ENCODE measurements around the gene PCDH9.

PCDH9 gene

GRCh38 chr13:66977161-66977560, 253.0 kb downstream of the PCDH9 start:
- no peak for DNase-seq (ENCODE audit: low read depth in 3 of 3, low spot score in 1 of 3)

- no peak for DNase-seq (ENCODE audit: low read depth in 3 of 3, low spot score in 1 of 3)
Measured at GRCh38 chr13:66974889-66975288, 255.2 kb downstream of the PCDH9 start.

GRCh38 chr13:66974174-66974573, 256.0 kb downstream of the PCDH9 start:
- no peak for DNase-seq (ENCODE audit: low read depth in 3 of 3, low spot score in 1 of 3)

- no peak for DNase-seq (ENCODE audit: low read depth in 3 of 3, low spot score in 1 of 3)
Measured at GRCh38 chr13:66972659-66973058, 257.5 kb downstream of the PCDH9 start.

GRCh38 chr13:66971004-66971403, 259.1 kb downstream of the PCDH9 start:
- no peak for DNase-seq (ENCODE audit: low read depth in 3 of 3, low spot score in 1 of 3)

- DNase-seq (ENCODE audit: low read depth in 3 of 3, low spot score in 1 of 3): no peak
Measured at GRCh38 chr13:66969291-66969690, 260.8 kb downstream of the PCDH9 start.

GRCh38 chr13:66967811-66968597, 262.1 kb downstream of the PCDH9 start:
- DNase-seq (ENCODE audit: low read depth in 3 of 3, low spot score in 1 of 3): no peak

GRCh38 chr13:66965181-66965580, 265.0 kb downstream of the PCDH9 start:
- no peak for DNase-seq (ENCODE audit: low read depth in 3 of 3, low spot score in 1 of 3)

- DNase-seq (ENCODE audit: low read depth in 3 of 3, low spot score in 1 of 3): no peak
Measured at GRCh38 chr13:66962953-66963352, 267.2 kb downstream of the PCDH9 start.

- DNase-seq (ENCODE audit: low read depth in 3 of 3, low spot score in 1 of 3): no peak
Measured at GRCh38 chr13:66958611-66959010, 271.5 kb downstream of the PCDH9 start.

GRCh38 chr13:66952507-66952906, 277.6 kb downstream of the PCDH9 start:
- DNase-seq (ENCODE audit: low read depth in 3 of 3, low spot score in 1 of 3): no peak

GRCh38 chr13:66951426-66951825, 278.7 kb downstream of the PCDH9 start:
- no peak for DNase-seq (ENCODE audit: low read depth in 3 of 3, low spot score in 1 of 3)

GRCh38 chr13:66950666-66951065, 279.5 kb downstream of the PCDH9 start:
- DNase-seq (ENCODE audit: low read depth in 3 of 3, low spot score in 1 of 3): no peak

- no peak for DNase-seq (ENCODE audit: low read depth in 3 of 3, low spot score in 1 of 3)
Measured at GRCh38 chr13:66948910-66949309, 281.2 kb downstream of the PCDH9 start.

GRCh38 chr13:66943530-66943929, 286.6 kb downstream of the PCDH9 start:
- no peak for DNase-seq (ENCODE audit: low read depth in 3 of 3, low spot score in 1 of 3)

- DNase-seq (ENCODE audit: low read depth in 3 of 3, low spot score in 1 of 3): no peak
Measured at GRCh38 chr13:66940113-66940512, 290.0 kb downstream of the PCDH9 start.

- DNase-seq (ENCODE audit: low read depth in 3 of 3, low spot score in 1 of 3): no peak
Measured at GRCh38 chr13:66937423-66937822, 292.7 kb downstream of the PCDH9 start.

- no peak for DNase-seq (ENCODE audit: low read depth in 3 of 3, low spot score in 1 of 3)
Measured at GRCh38 chr13:66933994-66934393, 296.1 kb downstream of the PCDH9 start.

GRCh38 chr13:66933527-66933926, 296.6 kb downstream of the PCDH9 start:
- DNase-seq (ENCODE audit: low read depth in 3 of 3, low spot score in 1 of 3): no peak

- no peak for DNase-seq (ENCODE audit: low read depth in 3 of 3, low spot score in 1 of 3)
Measured at GRCh38 chr13:66927562-66927961, 302.6 kb downstream of the PCDH9 start.

GRCh38 chr13:66926851-66927524, 303.1 kb downstream of the PCDH9 start:
- DNase-seq (ENCODE audit: low read depth in 3 of 3, low spot score in 1 of 3): no peak

- DNase-seq (ENCODE audit: low read depth in 3 of 3, low spot score in 1 of 3): no peak
Measured at GRCh38 chr13:66926200-66926850, 303.8 kb downstream of the PCDH9 start.

All from stimulated activated CD4-positive, alpha-beta T cell treated with anti-CD3 and anti-CD28 coated beads, TNF-alpha, amount 100 ng/mL, for 1 hour (primary cell).